SHP77 treated with DMSO at 0.1 percent for 48 hours (cell line): ENCODE data around the gene RRM1.
"Not testable (repeated sequence)": the region's sequence is repeated elsewhere in the genome, so short reads cannot be mapped to it uniquely, and the experiment has no call there.

Experiments used
- DNase-seq: peaks from one replicate; lab custom pipeline; 2025; lab: John Stamatoyannopoulos, UW

Gene RRM1

DNA sequence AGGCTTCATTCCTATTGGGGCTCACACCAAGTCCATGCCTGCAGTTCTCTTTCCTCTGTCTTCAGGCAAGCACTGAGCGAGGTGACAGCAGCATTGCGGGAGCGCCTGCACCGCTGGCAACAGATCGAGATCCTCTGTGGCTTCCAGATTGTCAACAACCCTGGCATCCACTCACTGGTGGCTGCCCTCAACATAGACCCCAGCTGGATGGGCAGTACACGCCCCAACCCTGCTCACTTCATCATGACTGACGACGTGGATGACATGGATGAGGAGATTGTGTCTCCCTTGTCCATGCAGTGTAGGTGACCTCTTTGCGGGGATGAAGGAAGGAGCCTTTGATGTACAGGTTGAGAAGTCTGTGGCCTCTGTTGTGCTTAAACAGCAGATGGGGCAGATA is 11.4 kb upstream of the RRM1 start:
- no peak for DNase-seq

DNA sequence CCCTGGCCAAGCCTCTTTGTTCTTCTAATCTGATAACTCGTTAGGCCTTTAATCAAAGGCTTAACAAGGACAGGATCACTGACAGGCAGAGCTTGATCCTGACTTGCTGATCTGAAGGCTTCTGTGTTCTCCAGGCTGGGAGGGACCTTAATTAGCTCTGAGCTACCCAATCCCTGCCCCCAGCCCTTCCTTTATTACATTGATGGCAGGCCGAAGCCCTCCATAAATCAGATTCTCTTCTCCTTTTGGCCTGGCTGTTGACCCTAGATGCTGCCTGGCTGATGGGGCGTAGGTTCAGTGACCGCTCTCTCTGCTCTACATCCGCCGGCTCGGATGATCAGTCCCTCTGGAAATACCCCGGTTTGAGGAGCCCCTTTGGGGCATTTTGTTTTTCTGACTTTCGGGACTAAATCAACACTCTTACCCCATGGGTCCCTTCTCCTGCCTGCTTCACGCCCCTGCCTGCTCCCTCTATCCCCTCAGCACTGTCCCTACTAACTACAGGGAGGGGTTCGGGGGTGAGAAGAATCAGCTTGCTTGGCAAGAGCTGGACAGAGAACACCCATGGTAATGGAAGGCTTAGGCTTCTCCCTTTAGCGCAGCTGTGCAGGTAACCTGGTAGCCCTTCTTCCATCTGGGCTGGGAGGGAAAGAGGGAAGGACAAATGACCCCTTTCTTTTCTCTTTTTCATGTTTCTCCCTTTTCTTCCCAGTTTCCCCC is 10.0 kb upstream of the RRM1 start:
- no peak for DNase-seq

DNA sequence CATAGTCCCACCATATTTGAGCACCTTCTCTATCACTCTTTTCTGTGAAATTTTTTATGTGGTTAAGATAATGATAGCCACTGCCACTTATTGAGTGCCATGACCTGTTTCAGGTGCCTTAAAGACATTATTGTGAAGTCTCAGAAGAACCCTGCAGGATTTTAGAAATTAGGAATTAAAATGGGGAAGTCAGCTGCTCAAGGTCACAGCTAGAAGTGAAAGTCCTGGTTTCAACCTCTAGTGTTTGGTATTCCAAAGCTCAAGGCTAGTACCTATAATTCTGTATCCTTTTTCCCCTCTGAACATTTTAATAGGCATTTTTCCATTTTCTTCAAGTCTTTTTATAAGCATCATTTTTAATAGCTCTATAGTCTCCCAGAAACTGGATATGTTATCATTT is 9.0 kb upstream of the RRM1 start:
- no peak for DNase-seq

GRCh38 chr11:4086575-4087353 is 7.8 kb upstream of the RRM1 start:
- DNase-seq, result no peak

DNA sequence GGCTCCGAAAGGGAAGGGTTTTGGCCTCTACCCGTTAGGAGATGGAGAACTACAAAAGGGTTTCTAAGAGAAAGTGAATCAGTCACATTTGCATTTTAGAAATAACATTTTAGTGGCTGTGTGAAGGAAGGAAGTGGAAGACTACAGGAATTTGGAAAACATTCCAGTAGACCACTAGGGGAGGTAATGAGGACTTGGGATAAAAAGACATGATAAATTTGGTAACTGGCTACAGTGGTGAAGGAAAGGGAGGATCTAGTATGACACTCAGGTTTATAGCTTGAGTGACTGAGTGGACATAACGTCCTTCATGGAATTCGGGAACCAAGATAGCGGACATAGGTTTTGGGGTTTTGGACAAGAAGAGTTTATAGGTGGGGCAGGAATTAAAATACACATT is 7.0 kb upstream of the RRM1 start:
- no peak for DNase-seq

GRCh38 chr11:4090258-4090657 is 4.3 kb upstream of the RRM1 start:
- no peak for DNase-seq

DNA sequence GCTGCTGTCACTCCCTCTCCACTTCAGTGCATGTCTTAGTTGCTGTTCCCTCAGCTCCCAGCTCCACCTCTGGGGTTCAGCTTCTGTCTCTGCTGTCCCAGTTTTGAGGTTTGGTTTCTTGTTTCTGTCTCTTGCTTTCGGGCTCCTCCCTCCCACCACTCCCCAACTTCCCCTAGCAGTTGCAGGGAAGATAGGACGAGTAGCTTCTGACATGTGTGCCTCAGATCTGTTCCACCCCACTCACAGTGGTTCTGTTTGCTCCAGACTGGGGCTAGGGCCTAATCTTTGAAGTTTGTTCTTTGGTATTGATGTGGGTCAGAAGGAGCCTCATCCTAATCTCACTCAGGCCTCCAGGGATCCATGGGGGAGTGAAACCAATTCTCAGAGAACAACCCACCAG is 2.6 kb upstream of the RRM1 start:
- no peak for DNase-seq

DNA sequence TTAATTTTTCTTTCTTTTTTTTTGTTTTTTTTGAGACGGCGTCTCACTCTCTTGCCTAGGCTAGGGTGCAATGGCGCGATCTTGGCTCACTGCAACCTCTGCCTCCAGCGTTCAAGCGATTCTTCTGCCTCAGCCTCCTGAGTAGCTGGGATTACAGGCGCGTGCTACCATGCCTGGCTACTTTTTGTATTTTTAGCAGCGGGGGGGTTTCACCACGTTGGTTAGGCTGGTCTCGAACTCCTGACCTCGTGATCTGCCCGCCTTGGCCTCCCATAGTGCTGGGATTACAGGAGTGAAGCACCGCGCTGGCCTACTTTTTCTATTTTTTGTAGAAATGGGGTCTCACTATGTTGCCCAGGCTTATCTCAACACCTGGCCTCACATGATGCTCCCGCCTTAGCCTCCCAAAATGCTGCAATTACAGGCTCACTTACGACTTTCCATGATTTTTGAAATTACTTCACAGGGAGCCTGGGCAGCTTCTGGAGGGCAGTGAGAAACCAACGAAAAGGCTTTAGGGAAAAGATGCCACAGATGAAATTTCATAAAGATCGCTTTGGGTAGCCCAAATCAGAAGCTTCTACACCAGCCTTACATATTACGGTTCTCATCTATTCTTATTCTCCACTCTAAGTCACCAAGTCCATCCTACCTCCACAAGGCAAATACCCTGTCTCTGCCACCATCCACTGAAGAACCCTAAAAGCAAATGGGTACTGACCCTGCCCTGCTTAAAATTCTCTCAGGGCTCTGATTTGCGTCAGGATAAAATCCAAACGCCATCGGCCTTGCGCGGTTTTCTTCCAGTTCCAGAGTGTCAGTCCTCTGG is 866 bp upstream of the RRM1 start:
- DNase-seq, result no peak

DNA sequence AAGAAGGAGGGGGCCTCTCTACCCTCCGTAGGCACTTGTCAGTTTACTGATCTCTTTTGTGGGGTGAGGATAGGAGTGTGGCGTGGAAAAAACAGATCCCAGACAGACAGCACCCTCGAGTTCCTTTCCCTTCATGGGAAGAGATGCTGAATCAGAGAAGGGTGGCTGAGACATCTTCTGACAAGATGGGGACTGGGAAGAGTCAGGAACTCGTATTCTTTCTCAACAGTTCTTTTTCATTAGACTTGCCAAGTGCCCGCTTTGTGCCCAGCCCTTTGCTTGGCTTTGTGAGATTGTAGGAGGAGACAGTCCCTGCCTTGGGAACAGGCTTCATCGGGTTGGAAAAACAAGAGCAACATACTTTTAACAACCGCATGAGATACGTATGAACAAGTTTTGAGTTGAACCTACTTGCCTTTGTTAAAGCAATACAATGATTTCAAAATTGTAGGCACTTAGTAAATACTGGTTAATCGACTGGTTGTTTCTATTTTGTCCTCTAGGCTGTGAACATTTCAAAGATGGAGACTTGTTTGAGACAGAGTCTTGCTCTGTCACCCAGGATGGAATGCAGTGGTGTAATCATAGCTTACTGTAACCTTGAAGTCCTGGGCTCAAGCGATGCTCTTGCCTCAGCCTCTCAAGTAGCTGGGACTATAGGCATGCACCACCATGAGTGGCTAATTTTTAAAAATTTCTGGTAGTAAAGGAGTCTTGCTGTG is 1.1 kb downstream of the RRM1 start:
- DNase-seq, result no peak

- no peak for DNase-seq
Measured at GRCh38 chr11:4098026-4098621, 3.5 kb downstream of the RRM1 start.

DNA sequence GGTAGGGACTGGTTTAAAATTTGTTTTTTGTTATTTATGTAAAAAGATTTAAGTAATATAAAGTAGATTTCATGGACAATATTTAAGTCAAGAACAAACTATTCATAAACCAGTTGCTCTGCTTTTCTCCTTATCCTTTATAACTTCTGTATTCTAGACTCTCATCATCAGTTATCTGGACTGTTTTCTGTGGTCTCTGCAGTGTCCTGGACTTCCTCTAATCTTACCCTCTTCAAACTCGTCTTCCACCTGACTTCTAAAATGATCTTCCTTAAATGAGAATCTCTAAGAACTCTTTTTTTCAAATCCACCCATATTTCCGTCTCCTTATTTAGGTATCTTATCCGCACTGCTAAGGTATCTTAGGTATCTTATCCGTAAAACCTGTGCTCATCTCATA is 8.1 kb downstream of the RRM1 start:
- no peak for DNase-seq

DNA sequence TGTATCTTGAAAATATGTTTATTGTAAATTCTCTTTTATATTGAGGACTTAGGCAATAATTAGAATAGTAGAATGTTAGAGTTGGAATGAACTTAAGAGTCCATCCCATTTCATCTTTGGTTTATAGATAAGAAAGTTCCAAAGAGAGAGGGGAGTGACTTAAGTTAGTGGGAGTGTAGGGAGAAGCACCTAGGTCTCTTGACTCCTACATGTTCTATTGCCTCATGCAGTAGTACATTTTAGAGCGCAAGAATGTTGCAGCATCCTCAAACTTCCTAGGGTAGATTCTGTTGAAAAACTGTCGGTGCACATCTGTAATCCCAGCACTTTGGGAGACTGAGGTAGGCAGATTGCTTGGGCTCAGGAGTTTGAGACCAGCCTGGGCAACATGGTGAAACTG is 8.7 kb downstream of the RRM1 start:
- no peak for DNase-seq

- no peak for DNase-seq
Measured at GRCh38 chr11:4105916-4106315, 11.3 kb downstream of the RRM1 start.

GRCh38 chr11:4111834-4112233 is 17.2 kb downstream of the RRM1 start:
- no peak for DNase-seq

GRCh38 chr11:4115128-4115527 is 20.5 kb downstream of the RRM1 start:
- DNase-seq, result no peak

GRCh38 chr11:4118107-4118506 is 23.5 kb downstream of the RRM1 start:
- no peak for DNase-seq

GRCh38 chr11:4123218-4123617 is 28.6 kb downstream of the RRM1 start:
- DNase-seq, result no peak

- DNase-seq, result no peak
Measured at GRCh38 chr11:4125141-4125540, 30.5 kb downstream of the RRM1 start.

GRCh38 chr11:4127357-4127756 is 32.8 kb downstream of the RRM1 start:
- DNase-seq, result no peak

DNA sequence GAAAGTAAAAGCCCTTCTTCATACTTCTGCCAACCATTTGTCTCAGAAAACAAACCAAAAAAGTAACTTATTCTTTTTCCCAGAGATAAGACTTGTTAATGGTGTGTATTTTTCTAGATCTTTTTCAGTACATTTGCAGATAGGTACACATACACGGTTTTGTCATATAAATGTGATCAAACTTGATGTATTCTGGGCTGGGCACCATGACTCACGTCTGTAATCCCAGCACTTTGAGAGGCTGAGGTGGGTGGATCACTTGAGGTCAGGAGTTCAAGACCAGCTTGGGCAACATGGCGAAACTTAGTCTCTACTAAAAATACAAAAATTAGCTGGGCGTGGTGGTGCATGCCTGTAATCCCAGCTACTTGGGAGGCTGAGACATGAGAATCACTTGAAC is 35.6 kb downstream of the RRM1 start:
- DNase-seq, result not testable (repeated sequence)

DNA sequence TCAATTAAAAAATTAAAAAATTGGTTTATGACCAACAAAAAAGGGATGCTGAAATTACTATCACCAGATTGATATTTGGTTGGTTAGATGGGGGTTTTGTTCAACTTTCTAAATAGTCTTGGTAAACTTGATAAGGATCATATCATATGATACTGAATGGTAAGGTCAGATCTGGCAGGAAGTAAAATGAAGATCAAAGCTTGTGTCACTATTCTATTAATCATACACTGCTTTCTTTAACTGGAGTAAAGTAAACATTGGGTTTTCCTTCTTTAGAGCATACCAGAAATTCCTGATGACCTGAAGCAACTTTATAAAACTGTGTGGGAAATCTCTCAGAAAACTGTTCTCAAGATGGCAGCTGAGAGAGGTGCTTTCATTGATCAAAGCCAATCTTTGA is 40.2 kb downstream of the RRM1 start:
- DNase-seq, result no peak

DNA sequence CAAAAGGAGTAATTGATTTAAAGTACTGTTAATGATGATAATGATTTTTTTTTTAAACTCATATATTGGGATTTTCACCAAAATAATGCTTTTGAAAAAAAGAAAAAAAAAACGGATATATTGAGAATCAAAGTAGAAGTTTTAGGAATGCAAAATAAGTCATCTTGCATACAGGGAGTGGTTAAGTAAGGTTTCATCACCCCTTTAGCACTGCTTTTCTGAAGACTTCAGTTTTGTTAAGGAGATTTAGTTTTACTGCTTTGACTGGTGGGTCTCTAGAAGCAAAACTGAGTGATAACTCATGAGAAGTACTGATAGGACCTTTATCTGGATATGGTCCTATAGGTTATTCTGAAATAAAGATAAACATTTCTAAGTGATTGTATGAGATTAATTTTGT is 43.9 kb downstream of the RRM1 start:
- no peak for DNase-seq
